WI38 (cell line): ENCODE results near the gene EDARADD.

Source experiments
- H3K4me3 ChIP-seq: 2 replicates; pipeline ENCODE4 v1.5.1; 2011; ENCODE audit warnings: low read depth, mild to moderate bottlenecking, control low read depth, low read length
- TF ChIP-seq, protein P1 (sequence below): IDR thresholded peaks from 2 replicates; pipeline ENCODE4 v1.5.1; 2012; ENCODE audit warnings: low read depth, mild to moderate bottlenecking, control low read depth, low read length

Gene EDARADD

DNA sequence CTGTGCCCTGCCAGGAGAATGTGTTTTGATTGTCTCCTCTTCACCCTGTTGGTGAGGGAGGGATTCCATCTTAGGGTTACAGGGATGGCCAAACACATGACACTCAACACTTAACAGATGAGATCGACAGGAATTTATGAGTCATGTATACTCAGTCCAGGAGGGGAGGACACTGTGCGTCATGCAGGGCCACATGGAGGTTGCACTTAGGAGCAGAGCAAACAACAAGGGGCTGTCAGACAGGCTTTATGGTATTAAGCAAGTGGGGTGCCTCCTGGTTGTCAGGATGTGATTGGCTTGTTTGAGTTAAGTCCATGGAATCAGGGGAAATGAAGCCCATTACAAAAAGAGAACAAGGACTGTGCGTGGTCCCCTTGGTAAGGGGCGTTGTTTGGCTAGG lies 26.9 kb downstream of the EDARADD start:
- H3K4me3 ChIP-seq: no peak overlapping the region
- TF ChIP-seq, protein P1, sequence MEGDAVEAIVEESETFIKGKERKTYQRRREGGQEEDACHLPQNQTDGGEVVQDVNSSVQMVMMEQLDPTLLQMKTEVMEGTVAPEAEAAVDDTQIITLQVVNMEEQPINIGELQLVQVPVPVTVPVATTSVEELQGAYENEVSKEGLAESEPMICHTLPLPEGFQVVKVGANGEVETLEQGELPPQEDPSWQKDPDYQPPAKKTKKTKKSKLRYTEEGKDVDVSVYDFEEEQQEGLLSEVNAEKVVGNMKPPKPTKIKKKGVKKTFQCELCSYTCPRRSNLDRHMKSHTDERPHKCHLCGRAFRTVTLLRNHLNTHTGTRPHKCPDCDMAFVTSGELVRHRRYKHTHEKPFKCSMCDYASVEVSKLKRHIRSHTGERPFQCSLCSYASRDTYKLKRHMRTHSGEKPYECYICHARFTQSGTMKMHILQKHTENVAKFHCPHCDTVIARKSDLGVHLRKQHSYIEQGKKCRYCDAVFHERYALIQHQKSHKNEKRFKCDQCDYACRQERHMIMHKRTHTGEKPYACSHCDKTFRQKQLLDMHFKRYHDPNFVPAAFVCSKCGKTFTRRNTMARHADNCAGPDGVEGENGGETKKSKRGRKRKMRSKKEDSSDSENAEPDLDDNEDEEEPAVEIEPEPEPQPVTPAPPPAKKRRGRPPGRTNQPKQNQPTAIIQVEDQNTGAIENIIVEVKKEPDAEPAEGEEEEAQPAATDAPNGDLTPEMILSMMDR: no peak

GRCh38 chr1:236421850-236422516 lies 27.9 kb downstream of the EDARADD start:
- TF ChIP-seq, protein P1: no peak
- no peak overlapping the region for H3K4me3 ChIP-seq

- no peak overlapping the region for H3K4me3 ChIP-seq
- TF ChIP-seq, protein P1: no peak
These were observed 28.4 kb downstream of the EDARADD start for GRCh38 chr1:236422517-236422876.

DNA sequence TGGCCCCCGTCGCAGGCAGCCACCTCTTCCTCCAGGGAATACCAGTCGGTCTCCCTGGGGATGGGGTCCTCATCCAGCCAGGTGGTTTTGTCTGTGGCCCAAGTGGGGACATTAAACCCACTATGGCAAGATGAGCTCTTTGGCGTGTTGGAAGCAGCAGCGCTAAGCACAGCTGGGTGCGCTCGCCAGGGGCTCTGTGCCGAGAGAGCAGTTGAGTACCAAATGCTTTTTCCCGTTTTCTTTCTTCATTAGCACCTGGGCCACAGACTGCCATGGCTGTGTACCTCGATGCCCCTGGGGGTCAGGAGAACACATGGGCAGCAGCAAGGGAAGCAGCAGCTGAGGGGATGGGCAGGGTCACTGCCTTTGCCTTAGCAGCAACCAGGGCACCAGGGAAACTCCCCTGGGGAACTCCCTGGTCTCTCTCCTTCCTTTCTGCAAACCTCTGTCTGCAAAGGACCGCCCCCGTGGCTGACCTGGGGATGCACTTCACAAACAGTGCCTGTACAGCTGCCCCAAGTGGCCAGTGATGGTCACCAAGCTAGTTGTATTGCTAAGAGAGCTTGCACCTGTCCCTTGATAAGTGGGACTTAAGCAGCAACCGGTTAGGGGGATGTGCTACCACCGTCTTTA lies 31.1 kb downstream of the EDARADD start:
- H3K4me3 ChIP-seq: no peak overlapping the region
- TF ChIP-seq, protein P1: no peak

DNA sequence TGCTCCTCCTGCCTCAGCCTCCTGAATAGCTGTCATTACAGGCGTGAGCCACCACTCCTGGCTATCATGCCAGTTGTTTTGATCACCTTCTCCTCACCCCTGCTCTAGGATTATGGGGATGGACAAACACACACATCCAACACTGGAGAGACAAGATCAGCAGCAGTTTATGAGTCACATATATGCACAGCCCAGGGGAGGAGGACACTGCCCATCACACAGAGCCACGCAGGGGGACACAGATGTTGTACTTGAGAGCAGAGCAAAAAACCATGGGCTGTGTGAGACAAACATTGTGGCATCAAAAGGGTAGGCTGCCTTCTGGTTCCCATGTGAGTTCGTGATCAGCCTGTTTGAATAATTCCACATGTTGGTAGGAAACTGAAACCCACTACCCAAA lies 32.1 kb downstream of the EDARADD start:
- no peak overlapping the region for H3K4me3 ChIP-seq
- TF ChIP-seq, protein P1: no peak

- TF ChIP-seq, protein P1: no peak
- H3K4me3 ChIP-seq: no peak overlapping the region
These were observed 35.7 kb downstream of the EDARADD start for GRCh38 chr1:236429715-236430274.

GRCh38 chr1:236433819-236434315 lies 39.8 kb downstream of the EDARADD start:
- TF ChIP-seq, protein P1: no peak
- H3K4me3 ChIP-seq: no peak overlapping the region
